ENCODE measurements around the gene CHIC2.

DNA sequence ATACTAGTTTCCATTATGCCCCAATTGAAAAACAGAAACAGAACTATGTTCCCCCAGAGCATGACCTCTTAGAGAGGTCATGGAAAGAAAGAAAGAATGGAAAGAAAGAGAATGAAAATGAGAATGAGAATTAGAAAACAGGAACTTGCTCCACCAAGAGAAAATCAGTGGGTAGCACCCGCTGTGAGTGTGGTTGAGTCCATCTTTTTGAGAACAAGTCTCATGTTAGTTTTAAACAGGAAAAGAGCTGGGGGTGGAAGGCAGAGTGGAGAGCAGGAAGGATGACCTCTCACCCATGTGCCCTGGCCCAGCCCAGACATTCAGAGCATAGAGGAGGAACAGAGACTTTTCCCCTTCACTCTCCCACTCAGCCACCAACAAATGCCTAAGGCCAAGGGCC lies 40.5 kb upstream of the CHIC2 start:
- TF ChIP-seq, protein P1, sequence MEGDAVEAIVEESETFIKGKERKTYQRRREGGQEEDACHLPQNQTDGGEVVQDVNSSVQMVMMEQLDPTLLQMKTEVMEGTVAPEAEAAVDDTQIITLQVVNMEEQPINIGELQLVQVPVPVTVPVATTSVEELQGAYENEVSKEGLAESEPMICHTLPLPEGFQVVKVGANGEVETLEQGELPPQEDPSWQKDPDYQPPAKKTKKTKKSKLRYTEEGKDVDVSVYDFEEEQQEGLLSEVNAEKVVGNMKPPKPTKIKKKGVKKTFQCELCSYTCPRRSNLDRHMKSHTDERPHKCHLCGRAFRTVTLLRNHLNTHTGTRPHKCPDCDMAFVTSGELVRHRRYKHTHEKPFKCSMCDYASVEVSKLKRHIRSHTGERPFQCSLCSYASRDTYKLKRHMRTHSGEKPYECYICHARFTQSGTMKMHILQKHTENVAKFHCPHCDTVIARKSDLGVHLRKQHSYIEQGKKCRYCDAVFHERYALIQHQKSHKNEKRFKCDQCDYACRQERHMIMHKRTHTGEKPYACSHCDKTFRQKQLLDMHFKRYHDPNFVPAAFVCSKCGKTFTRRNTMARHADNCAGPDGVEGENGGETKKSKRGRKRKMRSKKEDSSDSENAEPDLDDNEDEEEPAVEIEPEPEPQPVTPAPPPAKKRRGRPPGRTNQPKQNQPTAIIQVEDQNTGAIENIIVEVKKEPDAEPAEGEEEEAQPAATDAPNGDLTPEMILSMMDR (IDR thresholded peaks at IDR 0.05; ENCODE audit: poor library complexity, severe bottlenecking), result no peak
- TF ChIP-seq EZH2 (IDR thresholded peaks at IDR 0.05; ENCODE audit: borderline replicate concordance, insufficient read depth, low read length, poor library complexity, severe bottlenecking) (no peak), EP300 (conservative IDR thresholded peaks at IDR 0.05; ENCODE audit: poor library complexity, severe bottlenecking) (no peak), POLR2AphosphoS5 (IDR thresholded peaks at IDR 0.05) (no peak), MXI1 (conservative IDR thresholded peaks at IDR 0.05; ENCODE audit: poor library complexity, severe bottlenecking) (no peak), TAF1 (IDR thresholded peaks at IDR 0.05; ENCODE audit: low read depth) (no peak), SMC3 (conservative IDR thresholded peaks at IDR 0.05; ENCODE audit: poor library complexity) (no peak)
- TF ChIP-seq, protein P2, sequence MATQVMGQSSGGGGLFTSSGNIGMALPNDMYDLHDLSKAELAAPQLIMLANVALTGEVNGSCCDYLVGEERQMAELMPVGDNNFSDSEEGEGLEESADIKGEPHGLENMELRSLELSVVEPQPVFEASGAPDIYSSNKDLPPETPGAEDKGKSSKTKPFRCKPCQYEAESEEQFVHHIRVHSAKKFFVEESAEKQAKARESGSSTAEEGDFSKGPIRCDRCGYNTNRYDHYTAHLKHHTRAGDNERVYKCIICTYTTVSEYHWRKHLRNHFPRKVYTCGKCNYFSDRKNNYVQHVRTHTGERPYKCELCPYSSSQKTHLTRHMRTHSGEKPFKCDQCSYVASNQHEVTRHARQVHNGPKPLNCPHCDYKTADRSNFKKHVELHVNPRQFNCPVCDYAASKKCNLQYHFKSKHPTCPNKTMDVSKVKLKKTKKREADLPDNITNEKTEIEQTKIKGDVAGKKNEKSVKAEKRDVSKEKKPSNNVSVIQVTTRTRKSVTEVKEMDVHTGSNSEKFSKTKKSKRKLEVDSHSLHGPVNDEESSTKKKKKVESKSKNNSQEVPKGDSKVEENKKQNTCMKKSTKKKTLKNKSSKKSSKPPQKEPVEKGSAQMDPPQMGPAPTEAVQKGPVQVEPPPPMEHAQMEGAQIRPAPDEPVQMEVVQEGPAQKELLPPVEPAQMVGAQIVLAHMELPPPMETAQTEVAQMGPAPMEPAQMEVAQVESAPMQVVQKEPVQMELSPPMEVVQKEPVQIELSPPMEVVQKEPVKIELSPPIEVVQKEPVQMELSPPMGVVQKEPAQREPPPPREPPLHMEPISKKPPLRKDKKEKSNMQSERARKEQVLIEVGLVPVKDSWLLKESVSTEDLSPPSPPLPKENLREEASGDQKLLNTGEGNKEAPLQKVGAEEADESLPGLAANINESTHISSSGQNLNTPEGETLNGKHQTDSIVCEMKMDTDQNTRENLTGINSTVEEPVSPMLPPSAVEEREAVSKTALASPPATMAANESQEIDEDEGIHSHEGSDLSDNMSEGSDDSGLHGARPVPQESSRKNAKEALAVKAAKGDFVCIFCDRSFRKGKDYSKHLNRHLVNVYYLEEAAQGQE (IDR thresholded peaks at IDR 0.05; ENCODE audit: borderline replicate concordance), result no peak
